SK-N-SH treated with all-trans-retinoic acid at 6 μM for 48 hours (cell line): Measurements from ENCODE around the gene RNF111.

Source experiments
- ATAC-seq: fragments of 200-7000 bp; cut with Tn5 transposase; 3 replicates; pipeline ENCODE4 v1.9.1; 2020; ENCODE audit warnings: mild to moderate bottlenecking, moderate library complexity
- ARNTL ChIP-seq: fragments of 450-650 bp; formaldehyde crosslinking; IDR thresholded peaks from 2 replicates; pipeline ENCODE4 v1.5.0; 2020; ENCODE audit warnings: low read depth, mild to moderate bottlenecking, moderate library complexity, borderline replicate concordance
- BACH2 ChIP-seq: fragments of 250-450 bp; sonication (Bioruptor Pico); IDR thresholded peaks from 2 replicates; pipeline ENCODE4 v1.9.0; 2021; ENCODE audit warnings: mild to moderate bottlenecking, borderline replicate concordance
- CSDC2 ChIP-seq: fragments of 250-450 bp; sonication (Bioruptor Pico); IDR thresholded peaks from 2 replicates; pipeline ENCODE4 v1.5.0; 2020; ENCODE audit warnings: mild to moderate bottlenecking, moderate library complexity
- CSRNP3 ChIP-seq: fragments of 250-450 bp; sonication (Bioruptor Pico); IDR thresholded peaks from 2 replicates; pipeline ENCODE4 v1.5.1; 2021; ENCODE audit warnings: mild to moderate bottlenecking, moderate library complexity
- ESRRG ChIP-seq: fragments of 250-450 bp; sonication (Bioruptor Pico); IDR thresholded peaks from 2 replicates; pipeline ENCODE4 v1.6.1; 2021; ENCODE audit warnings: mild to moderate bottlenecking
- GLIS3 ChIP-seq: fragments of 250-450 bp; sonication (Bioruptor Pico); IDR thresholded peaks from 2 replicates; pipeline ENCODE4 v1.5.0; 2020; ENCODE audit warnings: mild to moderate bottlenecking, moderate library complexity
- ISL1 ChIP-seq: fragments of 250-450 bp; sonication (Bioruptor Pico); IDR thresholded peaks from 2 replicates; pipeline ENCODE4 v2.1.2; 2022; ENCODE audit warnings: mild to moderate bottlenecking, moderate library complexity
- OSR1 ChIP-seq: fragments of 250-450 bp; sonication (Bioruptor Pico); IDR thresholded peaks from 2 replicates; pipeline ENCODE4 v1.8.0; 2022; ENCODE audit warnings: moderate library complexity, mild to moderate bottlenecking, inconsistent platforms
- PATZ1 ChIP-seq: fragments of 250-450 bp; sonication (Bioruptor Pico); IDR thresholded peaks from 2 replicates; pipeline ENCODE4 v1.8.0; 2020; ENCODE audit warnings: mild to moderate bottlenecking, moderate library complexity, borderline replicate concordance
- POU6F1 ChIP-seq: fragments of 250-450 bp; sonication (Bioruptor Pico); IDR thresholded peaks from 2 replicates; pipeline ENCODE4 v1.8.0; 2021; ENCODE audit warnings: low read depth, mild to moderate bottlenecking, moderate library complexity, borderline replicate concordance
- PPARA ChIP-seq: fragments of 250-450 bp; sonication (Bioruptor Pico); IDR thresholded peaks from 2 replicates; pipeline ENCODE4 v1.5.0; 2020; ENCODE audit warnings: mild to moderate bottlenecking, borderline replicate concordance
- RARB ChIP-seq: fragments of 250-450 bp; sonication (Bioruptor Pico); IDR thresholded peaks from 2 replicates; pipeline ENCODE4 v1.8.0; 2021; ENCODE audit warnings: mild to moderate bottlenecking, moderate library complexity
- SNAI2 ChIP-seq: fragments of 250-450 bp; sonication (Bioruptor Pico); IDR thresholded peaks from 2 replicates; pipeline ENCODE4 v1.5.0; 2020; ENCODE audit warnings: mild to moderate bottlenecking, moderate library complexity
- TCF4 ChIP-seq: fragments of 250-450 bp; sonication (Bioruptor Pico); IDR thresholded peaks from 2 replicates; pipeline ENCODE4 v1.8.0; 2021; ENCODE audit warnings: mild to moderate bottlenecking, moderate library complexity, borderline replicate concordance
- TOX ChIP-seq: fragments of 250-450 bp; sonication (Bioruptor Pico); IDR thresholded peaks from 2 replicates; pipeline ENCODE4 v1.8.0; 2021; ENCODE audit warnings: mild to moderate bottlenecking, moderate library complexity, borderline replicate concordance
- TSHZ2 ChIP-seq: fragments of 250-450 bp; sonication (Bioruptor Pico); IDR thresholded peaks from 2 replicates; pipeline ENCODE4 v1.5.0; 2020; ENCODE audit warnings: mild to moderate bottlenecking, moderate library complexity
- ZC3H10 ChIP-seq: fragments of 250-450 bp; sonication (Bioruptor Pico); IDR thresholded peaks from 2 replicates; pipeline ENCODE4 v1.5.1; 2021; ENCODE audit warnings: mild to moderate bottlenecking, moderate library complexity
- ZFP3 ChIP-seq: fragments of 250-450 bp; sonication (Bioruptor Pico); IDR thresholded peaks from 2 replicates; pipeline ENCODE4 v1.5.0; 2020; ENCODE audit warnings: mild to moderate bottlenecking, moderate library complexity
- ZFP30 ChIP-seq: fragments of 450-650 bp; formaldehyde crosslinking; IDR thresholded peaks from 2 replicates; pipeline ENCODE4 v1.5.0; 2022; ENCODE audit warnings: mild to moderate bottlenecking, moderate library complexity
- ZNF565 ChIP-seq: fragments of 450-650 bp; formaldehyde crosslinking; conservative IDR thresholded peaks from 2 replicates; pipeline ENCODE4 v1.5.0; 2020; ENCODE audit warnings: low read depth, mild to moderate bottlenecking, moderate library complexity
- ZNF70 ChIP-seq: fragments of 450-650 bp; formaldehyde crosslinking; IDR thresholded peaks from 2 replicates; pipeline ENCODE4 v1.5.0; 2020; ENCODE audit warnings: mild to moderate bottlenecking, moderate library complexity
- ZNF8 ChIP-seq: fragments of 450-650 bp; formaldehyde crosslinking; IDR thresholded peaks from 2 replicates; pipeline ENCODE4 v1.5.0; 2020; ENCODE audit warnings: mild to moderate bottlenecking, moderate library complexity

RNF111 gene

DNA sequence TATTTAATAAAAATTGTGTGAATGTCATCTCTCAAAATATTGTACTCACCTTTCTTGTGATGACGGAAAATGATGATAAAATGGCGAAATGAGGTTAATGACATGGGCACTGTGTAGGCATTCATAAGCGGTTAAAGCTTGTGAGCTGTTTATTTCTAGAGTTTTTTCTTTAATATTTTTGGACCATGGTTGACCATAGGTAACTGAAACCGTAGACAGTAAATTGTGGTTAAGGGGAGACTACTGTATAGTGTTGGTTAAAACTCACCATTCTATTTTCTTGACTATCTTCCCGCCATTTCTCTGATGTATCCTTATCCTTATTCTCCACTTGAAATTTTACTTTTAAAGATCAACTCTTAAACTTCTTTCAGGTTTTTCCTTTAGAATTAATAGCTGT, 14.5 kb downstream of the RNF111 start:
- ATAC-seq = no peak
- TF ChIP-seq ZC3H10 (no peak), TOX (no peak), BACH2 (CRISPR knock-in tag) (no peak), ZFP30 (CRISPR knock-in tag) (no peak), ESRRG (CRISPR knock-in tag) (no peak), PPARA (CRISPR knock-in tag) (no peak), ZNF565 (CRISPR knock-in tag) (no peak), TSHZ2 (CRISPR knock-in tag) (no peak), TCF4 (CRISPR knock-in tag) (no peak), CSRNP3 (CRISPR knock-in tag) (no peak), GLIS3 (CRISPR knock-in tag) (no peak), ARNTL (CRISPR knock-in tag) (no peak), CSDC2 (CRISPR knock-in tag) (no peak)

GRCh38 chr15:59002418-59002859, 15.0 kb downstream of the RNF111 start:
- no peak for ATAC-seq
- TF ChIP-seq OSR1 (CRISPR knock-in tag) = no peak
- TF ChIP-seq RARB = no peak
- no peak for TF ChIP-seq BACH2 (CRISPR knock-in tag)
- TF ChIP-seq ZC3H10 = no peak
- TF ChIP-seq ARNTL (CRISPR knock-in tag) = no peak
- no peak for TF ChIP-seq PATZ1 (CRISPR knock-in tag)
- no peak for TF ChIP-seq ZNF70 (CRISPR knock-in tag)
- no peak for TF ChIP-seq ISL1
- TF ChIP-seq SNAI2 = no peak
- no peak for TF ChIP-seq ZNF565 (CRISPR knock-in tag)
- TF ChIP-seq TSHZ2 (CRISPR knock-in tag) = no peak
- TF ChIP-seq TCF4 (CRISPR knock-in tag) = no peak
- TF ChIP-seq ZNF8 (CRISPR knock-in tag) = no peak
- no peak for TF ChIP-seq CSDC2 (CRISPR knock-in tag)
- no peak for TF ChIP-seq ZFP3 (CRISPR knock-in tag)
- no peak for TF ChIP-seq CSRNP3 (CRISPR knock-in tag)
- TF ChIP-seq PPARA (CRISPR knock-in tag) = no peak
- TF ChIP-seq POU6F1 (CRISPR knock-in tag) = no peak
- no peak for TF ChIP-seq ZFP30 (CRISPR knock-in tag)
